Immature natural killer cell (primary cell): ENCODE measurements around the gene THSD7B. TPM values are rescaled to one million over a fixed set of nuclear protein-coding genes. Genes with fewer than 3 reads are reported as not detected.

Experiments used
- DNase-seq, 3 donors: peaks; one replicate each; pipeline ENCODE4 v3.0.0; 2022; ENCODE audit warnings: mixed read lengths in 1 of 3
- H3K27ac Mint-ChIP-seq, 6 donors: one replicate each; pipeline ENCODE4 v1.8.0; 2020; ENCODE audit warnings: mixed read lengths in 6 of 6, mild to moderate bottlenecking in 5 of 6, inconsistent platforms in 4 of 6, moderate library complexity in 3 of 6
- H3K27me3 Mint-ChIP-seq, 3 donors: one replicate each; pipeline ENCODE4 v1.8.0; 2020 to 2021; ENCODE audit warnings: low read depth in 3 of 3, mild to moderate bottlenecking in 3 of 3, mixed read lengths in 3 of 3, moderate library complexity in 3 of 3, inconsistent platforms in 1 of 3
- H3K36me3 Mint-ChIP-seq, 3 donors: one replicate each; pipeline ENCODE4 v1.8.0; 2020; ENCODE audit warnings: mixed read lengths in 3 of 3, inconsistent platforms in 2 of 3, mild to moderate bottlenecking in 2 of 3
- H3K4me1 Mint-ChIP-seq, 2 donors: one replicate each; pipeline ENCODE4 v1.8.0; 2020; ENCODE audit warnings: inconsistent platforms in 2 of 2, mild to moderate bottlenecking in 2 of 2, mixed read lengths in 2 of 2, moderate library complexity in 1 of 2
- H3K4me3 Mint-ChIP-seq, 5 donors: one replicate each; pipeline ENCODE4 v1.8.0; 2020; ENCODE audit warnings: mild to moderate bottlenecking in 5 of 5, mixed read lengths in 5 of 5, inconsistent platforms in 3 of 5, moderate library complexity in 3 of 5
- H3K9me3 Mint-ChIP-seq, 6 donors: one replicate each; pipeline ENCODE4 v1.8.0; 2020; ENCODE audit warnings: mild to moderate bottlenecking in 6 of 6, mixed read lengths in 6 of 6, inconsistent platforms in 4 of 6, moderate library complexity in 3 of 6
- polyA plus RNA-seq, 3 donors: library from polyadenylated mRNA; unstranded; fragments of 300-500 nt; fragmentation: Illumina TruSeq; gene quantifications; one replicate each; pipeline ENCODE4 v1.2.3, GENCODE V29; 2021

THSD7B gene
- polyA plus RNA-seq, 3 donors from 2014 or later = not detected

- H3K27ac Mint-ChIP-seq = no peak overlapping the region
- no peak overlapping the region for H3K4me3 Mint-ChIP-seq
- H3K27me3 Mint-ChIP-seq = peaks cover 0 to 3% (median 2%) of the 10 kb centered on the region in 3 donors
- H3K36me3 Mint-ChIP-seq = no peaks in the 10 kb centered on the region
- no peaks in the 10 kb centered on the region for H3K4me1 Mint-ChIP-seq
- DNase-seq = no peak
- peaks cover under 1 to 10% (median 3%) of the 10 kb centered on the region in 6 donors for H3K9me3 Mint-ChIP-seq
These were observed 352.0 kb downstream of the THSD7B start for GRCh38 chr2:137117385-137117784.

GRCh38 chr2:137118140-137118539, 352.8 kb downstream of the THSD7B start:
- no peak overlapping the region for H3K27ac Mint-ChIP-seq
- H3K9me3 Mint-ChIP-seq = peaks cover 0 to 10% (median 3%) of the 10 kb centered on the region in 6 donors
- no peaks in the 10 kb centered on the region for H3K4me1 Mint-ChIP-seq
- no peak overlapping the region for H3K4me3 Mint-ChIP-seq
- no peak for DNase-seq
- H3K27me3 Mint-ChIP-seq = peaks cover 0 to 3% (median 2%) of the 10 kb centered on the region in 3 donors
- H3K36me3 Mint-ChIP-seq = no peaks in the 10 kb centered on the region

- Mint-ChIP-seq H3K9me3 (peaks cover 1 to 13% (median 4%) of the 10 kb centered on the region in 6 donors), H3K27ac (no peak overlapping the region), H3K4me1 (no peaks in the 10 kb centered on the region), H3K4me3 (no peak overlapping the region), H3K36me3 (no peaks in the 10 kb centered on the region), H3K27me3 (peaks cover 0 to 2% (median 0%) of the 10 kb centered on the region in 3 donors)
- no peak for DNase-seq
These were observed 357.9 kb downstream of the THSD7B start for GRCh38 chr2:137123226-137123625.

DNA sequence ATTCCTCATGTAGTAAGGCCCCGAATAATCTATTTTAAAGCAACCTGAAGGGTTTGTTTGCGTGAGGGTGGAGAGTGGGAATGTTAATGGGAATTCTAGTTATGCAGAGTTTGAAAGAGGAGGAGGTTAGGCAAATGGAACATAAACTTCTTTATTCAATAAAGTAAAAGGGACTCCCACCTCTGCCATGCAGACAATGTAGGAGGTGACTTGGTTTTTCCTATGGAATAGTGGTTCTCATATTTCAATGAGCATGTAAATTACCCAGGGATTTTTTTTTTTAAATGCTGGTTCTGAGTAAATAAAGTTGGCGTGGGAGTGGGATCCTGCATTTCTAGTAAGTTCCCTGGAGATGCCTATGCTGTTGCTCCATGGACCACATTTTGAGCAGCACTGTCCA, 367.9 kb downstream of the THSD7B start:
- Mint-ChIP-seq H3K36me3 (peaks cover 0 to 4% (median 0%) of the 10 kb centered on the region in 3 donors), H3K27ac (no peak overlapping the region), H3K4me3 (no peak overlapping the region), H3K4me1 (no peaks in the 10 kb centered on the region), H3K27me3 (peaks cover 0 to 2% (median 0%) of the 10 kb centered on the region in 3 donors), H3K9me3 (peaks cover 0 to 23% (median 10%) of the 10 kb centered on the region in 6 donors)
- no peak for DNase-seq

GRCh38 chr2:137138263-137138662, 372.9 kb downstream of the THSD7B start:
- peaks cover 0 to 2% (median 2%) of the 10 kb centered on the region in 3 donors for H3K27me3 Mint-ChIP-seq
- H3K9me3 Mint-ChIP-seq = peaks cover 3 to 17% (median 5%) of the 10 kb centered on the region in 6 donors
- H3K4me1 Mint-ChIP-seq = no peaks in the 10 kb centered on the region
- peaks cover 0 to 4% (median 0%) of the 10 kb centered on the region in 3 donors for H3K36me3 Mint-ChIP-seq
- no peak overlapping the region for H3K27ac Mint-ChIP-seq
- no peak overlapping the region for H3K4me3 Mint-ChIP-seq
- no peak for DNase-seq

- peaks cover 2 to 11% (median 7%) of the 10 kb centered on the region in 6 donors for H3K9me3 Mint-ChIP-seq
- peaks cover 0 to 2% (median 0%) of the 10 kb centered on the region in 3 donors for H3K27me3 Mint-ChIP-seq
- no peak overlapping the region for H3K27ac Mint-ChIP-seq
- no peaks in the 10 kb centered on the region for H3K4me1 Mint-ChIP-seq
- no peak overlapping the region for H3K4me3 Mint-ChIP-seq
- DNase-seq = no peak
- no peaks in the 10 kb centered on the region for H3K36me3 Mint-ChIP-seq
These were observed 386.4 kb downstream of the THSD7B start for GRCh38 chr2:137151731-137152130.

DNA sequence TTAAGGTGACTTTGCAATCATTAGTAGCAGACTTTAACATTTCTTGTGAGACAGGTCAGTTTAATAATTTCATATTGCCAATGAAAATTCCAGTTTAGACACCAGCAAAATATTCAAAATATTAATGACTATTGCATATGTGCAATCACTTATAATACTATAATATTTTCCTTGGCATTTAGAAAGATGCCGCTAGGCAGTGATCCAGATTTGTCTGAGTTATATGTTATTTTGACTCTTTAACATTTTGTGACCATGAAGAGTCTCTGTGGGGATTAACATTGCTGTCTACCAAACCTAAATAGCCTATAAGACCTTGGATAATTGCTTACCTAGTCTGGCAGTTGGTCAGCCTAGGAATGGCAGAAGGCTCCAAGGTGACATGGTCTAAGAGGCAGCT, 389.6 kb downstream of the THSD7B start:
- H3K27ac Mint-ChIP-seq = no peak overlapping the region

DNA sequence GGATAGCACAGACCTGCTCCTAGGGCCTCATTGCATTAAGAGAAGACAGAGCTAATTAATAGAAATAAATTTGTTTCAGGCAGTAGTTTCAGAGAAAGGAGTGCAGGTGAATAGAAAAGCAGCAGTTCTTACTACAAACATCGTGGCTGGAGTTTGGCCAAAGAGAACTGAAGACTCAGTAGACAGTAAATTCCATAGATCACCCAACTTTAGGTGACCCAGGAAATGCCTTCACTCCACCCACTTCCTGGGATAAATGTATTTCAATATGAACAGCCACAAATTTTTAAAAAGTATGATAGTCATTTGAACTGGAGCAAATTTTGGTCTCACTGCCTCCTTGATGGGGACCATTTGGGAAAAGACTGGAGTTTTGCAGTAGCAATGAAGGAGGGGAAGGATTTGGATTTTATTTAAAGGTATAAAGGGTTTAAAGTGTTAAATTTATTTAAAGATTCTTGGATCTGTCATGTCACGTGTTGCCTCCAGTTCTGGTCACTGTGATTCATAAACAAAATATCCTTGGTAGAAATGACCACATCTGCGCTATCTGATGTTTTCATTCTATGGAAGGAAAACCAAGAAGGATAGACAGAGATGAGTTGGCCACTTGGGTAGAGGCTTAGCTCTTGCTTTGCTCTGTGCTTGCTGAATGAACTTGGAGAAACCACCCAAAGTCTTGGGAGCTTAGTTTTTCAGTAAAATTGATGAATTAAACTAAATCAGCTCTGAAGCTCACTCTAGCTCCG, 390.2 kb downstream of the THSD7B start:
- Mint-ChIP-seq H3K9me3 (peaks cover 0 to 9% (median 7%) of the 10 kb centered on the region in 6 donors), H3K27ac (no peak overlapping the region), H3K4me3 (no peak overlapping the region), H3K36me3 (no peaks in the 10 kb centered on the region), H3K4me1 (no peaks in the 10 kb centered on the region), H3K27me3 (peaks cover 0 to 2% (median 0%) of the 10 kb centered on the region in 3 donors)
- no peak for DNase-seq

More for the DNA sequence above, 389.6 kb downstream of the THSD7B start:
- DNase-seq = no peak
- H3K4me1 Mint-ChIP-seq = no peaks in the 10 kb centered on the region
- no peak overlapping the region for H3K4me3 Mint-ChIP-seq
- peaks cover 0 to 9% (median 7%) of the 10 kb centered on the region in 6 donors for H3K9me3 Mint-ChIP-seq
- H3K27me3 Mint-ChIP-seq = peaks cover 0 to 2% (median 0%) of the 10 kb centered on the region in 3 donors
- no peaks in the 10 kb centered on the region for H3K36me3 Mint-ChIP-seq

DNA sequence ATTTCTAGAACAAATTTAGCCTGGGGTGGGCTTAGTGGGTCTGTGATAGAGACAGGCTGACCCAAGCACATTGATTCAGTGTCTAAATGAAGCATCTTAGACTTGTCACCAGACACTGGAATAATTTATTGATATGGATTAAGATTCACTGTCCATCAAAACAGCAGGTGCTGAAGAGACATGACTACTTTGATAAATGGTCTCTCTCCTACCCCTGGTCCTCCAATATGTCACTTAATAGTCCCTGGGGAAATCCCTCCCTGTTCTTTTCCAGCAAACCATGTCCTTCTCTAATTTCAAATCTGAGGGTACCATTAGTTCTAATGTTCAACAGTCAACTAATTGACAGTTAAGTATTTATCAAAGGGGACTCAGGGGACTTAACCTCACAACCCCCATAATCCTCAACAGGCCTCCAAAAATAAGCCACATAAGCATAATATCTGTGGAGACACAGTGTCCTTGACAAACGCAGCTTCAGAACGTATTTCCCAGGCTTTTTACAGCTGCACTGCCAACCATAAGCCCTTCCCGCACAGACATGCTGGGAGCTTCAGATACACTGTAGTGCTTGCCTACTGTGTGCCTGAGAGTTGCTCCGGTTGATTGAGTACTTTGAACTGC, 391.0 kb downstream of the THSD7B start:
- Mint-ChIP-seq H3K36me3 (no peaks in the 10 kb centered on the region), H3K27ac (no peak overlapping the region), H3K27me3 (peaks cover 0 to 2% (median 0%) of the 10 kb centered on the region in 3 donors), H3K4me3 (no peak overlapping the region), H3K4me1 (no peaks in the 10 kb centered on the region), H3K9me3 (peaks cover 0 to 18% (median 7%) of the 10 kb centered on the region in 6 donors)
- DNase-seq = no peak

GRCh38 chr2:137157851-137158250, 392.5 kb downstream of the THSD7B start:
- no peaks in the 10 kb centered on the region for H3K36me3 Mint-ChIP-seq
- DNase-seq = no peak
- H3K4me1 Mint-ChIP-seq = no peaks in the 10 kb centered on the region
- no peak overlapping the region for H3K4me3 Mint-ChIP-seq
- H3K9me3 Mint-ChIP-seq = peaks cover 1 to 19% (median 5%) of the 10 kb centered on the region in 6 donors
- no peak overlapping the region for H3K27ac Mint-ChIP-seq
- H3K27me3 Mint-ChIP-seq = peaks cover 0 to 2% (median 2%) of the 10 kb centered on the region in 3 donors

- DNase-seq = no peak
- Mint-ChIP-seq H3K4me1 (no peaks in the 10 kb centered on the region), H3K27me3 (peaks cover 0 to 2% (median 0%) of the 10 kb centered on the region in 3 donors), H3K9me3 (peaks cover 1 to 30% (median 11%) of the 10 kb centered on the region in 6 donors), H3K36me3 (no peaks in the 10 kb centered on the region), H3K4me3 (no peak overlapping the region), H3K27ac (no peak overlapping the region)
These were observed 395.9 kb downstream of the THSD7B start for GRCh38 chr2:137161250-137161649.

- Mint-ChIP-seq H3K27me3 (peaks cover 0 to 2% (median 0%) of the 10 kb centered on the region in 3 donors), H3K4me1 (no peaks in the 10 kb centered on the region), H3K27ac (no peak overlapping the region), H3K9me3 (peaks cover 6 to 29% (median 13%) of the 10 kb centered on the region in 6 donors), H3K36me3 (peaks cover 0 to 3% (median 0%) of the 10 kb centered on the region in 3 donors), H3K4me3 (no peak overlapping the region)
- DNase-seq = no peak
These were observed 400.6 kb downstream of the THSD7B start for GRCh38 chr2:137165968-137166367.

DNA sequence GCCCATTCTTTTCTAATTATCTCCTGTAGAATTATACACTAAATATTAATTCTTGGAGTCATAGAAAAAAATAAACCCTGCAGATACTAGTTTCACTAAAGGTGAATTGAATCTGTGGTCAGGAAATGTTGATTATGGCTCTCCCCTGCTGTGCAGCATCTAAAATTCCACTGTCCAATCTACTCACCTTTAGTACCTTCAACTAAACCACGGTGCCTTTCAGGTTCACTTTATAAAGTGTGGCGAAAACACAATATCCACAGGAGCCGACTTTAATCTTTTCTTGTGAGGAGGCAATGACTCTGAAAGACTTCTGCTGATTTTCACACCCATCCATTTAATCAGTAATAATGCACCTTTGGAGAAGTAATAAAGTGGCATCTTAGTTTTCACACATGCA, 402.3 kb downstream of the THSD7B start:
- peaks cover 0 to 3% (median 1%) of the 10 kb centered on the region in 3 donors for H3K27me3 Mint-ChIP-seq

DNA sequence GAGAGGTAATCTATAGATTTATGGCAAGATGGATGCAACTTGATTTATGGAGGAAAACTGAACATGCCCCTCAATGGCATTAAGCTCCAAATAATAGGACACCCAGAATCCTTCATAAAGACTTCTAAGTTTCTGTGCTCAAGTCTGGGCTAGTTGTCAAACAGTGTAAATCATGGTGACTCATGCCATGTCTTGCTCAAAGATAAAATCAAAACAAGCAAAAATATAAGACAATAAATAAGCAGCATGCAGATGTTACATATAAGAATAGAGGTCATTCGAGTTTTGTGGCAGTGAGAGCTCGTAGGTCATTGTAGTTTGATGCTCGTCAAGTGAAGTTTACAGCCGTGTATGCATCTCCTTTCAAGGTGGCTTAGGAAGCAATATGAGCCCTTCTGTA, 403.2 kb downstream of the THSD7B start:
- no peak for DNase-seq
- Mint-ChIP-seq H3K4me1 (no peaks in the 10 kb centered on the region), H3K9me3 (peaks cover 5 to 18% (median 10%) of the 10 kb centered on the region in 6 donors), H3K4me3 (no peak overlapping the region), H3K27ac (no peak overlapping the region), H3K36me3 (peaks cover 0 to 3% (median 0%) of the 10 kb centered on the region in 3 donors), H3K27me3 (peaks cover 0 to 4% (median 0%) of the 10 kb centered on the region in 3 donors)

More for the DNA sequence above, 402.3 kb downstream of the THSD7B start:
- DNase-seq = no peak
- Mint-ChIP-seq H3K36me3 (peaks cover 0 to 3% (median 0%) of the 10 kb centered on the region in 3 donors), H3K9me3 (peaks cover 6 to 25% (median 13%) of the 10 kb centered on the region in 6 donors), H3K4me1 (no peaks in the 10 kb centered on the region), H3K4me3 (no peak overlapping the region), H3K27ac (no peak overlapping the region)
